CD4-positive, alpha-beta T cell treated with Interleukin-17A for 4 hours (primary cell): ENCODE measurements around the gene CEP112.
A peak's percentile ranks its signal among the peaks of the same experiment; 100 is the strongest.

Experiments used
- DNase-seq: peaks from one replicate; pipeline ENCODE4 v3.0.0-alpha.2; 2020; ENCODE audit warnings: mixed read lengths

The CEP112 gene

DNA sequence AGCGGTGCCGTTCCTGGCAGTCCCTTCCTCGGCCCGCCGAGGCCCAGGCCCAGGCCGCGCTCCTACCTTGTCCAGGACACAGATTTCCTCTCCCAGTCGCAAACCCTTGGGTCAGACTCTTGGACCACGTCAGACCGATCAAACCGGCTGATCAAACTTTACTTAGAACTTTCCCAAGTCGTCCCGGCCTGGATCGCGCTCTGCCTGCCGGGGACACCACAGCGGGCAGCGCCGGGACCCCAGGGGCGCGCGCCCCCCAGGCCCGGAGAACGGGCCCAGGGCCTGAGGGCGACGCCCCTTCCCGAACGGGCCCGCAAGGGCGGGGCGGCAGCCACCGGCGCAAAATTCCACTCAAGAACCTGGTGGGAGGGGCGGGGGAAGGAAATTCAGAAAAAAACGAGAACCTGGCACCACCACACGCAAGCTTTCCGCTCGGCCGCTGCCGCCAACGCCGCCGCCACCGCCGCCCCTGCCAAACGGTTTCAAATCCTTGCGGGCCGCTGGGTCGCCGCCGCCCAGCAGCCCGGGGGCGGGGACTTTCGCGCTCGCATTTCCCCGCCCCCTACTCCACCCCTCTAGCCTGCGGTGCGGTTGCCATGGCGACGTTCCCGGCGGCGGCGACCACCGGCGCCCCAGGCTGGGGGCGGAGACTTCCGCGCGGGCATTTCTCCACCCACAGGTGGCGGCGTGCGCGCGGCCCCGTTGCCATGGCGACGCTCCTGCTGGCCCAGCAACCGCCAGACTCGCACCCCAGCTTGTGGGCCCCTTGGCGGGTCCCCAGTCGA is at the start of gene CEP112:
Gene CEP112 (minus strand): TSS at position 541 of the 785 bp plus-strand sequence.
- DNase-seq: peak; percentile 95

DNA sequence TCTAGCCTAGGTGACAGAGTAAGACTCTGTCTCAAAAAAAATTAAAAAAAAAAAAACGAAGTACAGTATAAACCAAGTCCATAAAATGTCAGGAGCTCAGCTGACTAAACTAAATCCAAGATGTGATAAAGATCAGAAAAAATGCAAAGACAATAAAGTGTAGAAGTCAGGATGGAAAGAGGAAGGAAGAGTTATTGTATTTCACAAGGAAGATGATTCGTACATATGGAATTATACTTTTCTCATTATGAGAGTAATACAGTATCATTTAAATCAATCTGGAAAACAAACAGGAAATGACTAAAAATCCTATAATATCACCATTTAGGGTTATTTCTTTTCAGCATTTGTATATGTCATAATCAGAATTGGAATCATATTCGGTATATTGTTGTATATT is 48.7 kb upstream of the CEP112 start:
- no peak for DNase-seq

- no peak for DNase-seq
These were observed 48.1 kb upstream of the CEP112 start for GRCh38 chr17:66240013-66240412.

DNA sequence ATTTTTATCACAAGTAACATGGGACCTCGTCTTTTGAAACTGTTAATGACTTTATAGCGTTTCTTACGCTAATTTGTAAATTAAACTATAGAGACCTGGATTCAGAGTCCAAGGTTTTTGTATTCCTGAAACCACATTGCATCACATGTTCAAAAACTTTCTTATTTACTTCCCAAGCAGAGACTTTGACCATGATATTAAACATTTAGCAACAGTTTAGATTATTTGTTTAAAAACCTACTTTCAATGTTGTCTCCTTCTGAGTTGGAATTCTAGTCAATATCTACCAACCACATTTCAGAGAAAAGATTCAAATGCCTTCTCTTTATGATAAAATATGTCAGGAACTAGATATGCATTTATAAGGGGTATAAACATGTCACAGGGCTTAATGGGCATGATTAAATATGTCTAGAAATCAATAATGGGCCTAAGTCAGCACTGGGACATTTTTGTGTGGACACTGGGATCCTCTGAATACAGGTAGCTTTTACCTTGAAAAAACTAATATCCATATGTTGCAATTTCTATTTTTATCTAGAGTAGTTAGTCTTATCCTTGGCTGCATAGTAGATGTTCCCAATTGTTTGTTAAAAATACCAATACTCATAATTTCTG is 43.6 kb upstream of the CEP112 start:
- DNase-seq: no peak

GRCh38 chr17:66234611-66235010 is 42.7 kb upstream of the CEP112 start:
- DNase-seq: no peak

DNA sequence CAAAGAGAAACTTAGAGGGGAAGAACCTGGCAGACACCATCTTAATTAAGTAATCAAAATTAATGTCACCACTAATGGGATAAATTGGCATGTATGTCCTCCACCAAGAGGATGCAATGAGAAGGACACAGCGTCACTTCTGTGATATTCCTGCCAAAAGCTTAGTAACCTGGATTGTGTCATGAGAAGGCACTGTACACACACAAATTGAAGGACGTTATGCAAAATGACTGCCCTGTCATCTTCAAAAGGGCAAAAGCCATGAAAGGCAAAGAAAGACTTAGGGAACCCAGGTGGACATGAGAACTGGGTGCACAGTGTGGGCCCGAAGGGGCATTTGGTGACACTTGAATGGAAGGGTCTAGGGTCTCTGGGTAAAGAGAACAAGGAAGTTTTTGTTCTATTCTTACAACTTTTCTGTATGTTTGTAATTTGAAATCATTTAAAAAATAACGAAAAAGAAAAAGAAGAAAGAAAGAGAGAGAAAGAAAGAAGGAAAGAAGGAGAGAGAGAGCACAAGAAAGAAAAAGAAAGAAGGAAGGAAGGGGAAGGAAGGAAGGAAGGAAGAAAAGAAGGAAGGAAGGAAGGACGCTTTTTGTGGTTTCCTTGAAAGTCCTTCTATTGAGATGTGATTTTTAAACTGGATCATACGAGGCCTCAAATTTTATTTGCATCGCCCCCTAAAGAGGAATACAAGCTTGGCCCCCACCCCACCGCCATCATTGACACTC is 41.3 kb upstream of the CEP112 start:
- DNase-seq: no peak

DNA sequence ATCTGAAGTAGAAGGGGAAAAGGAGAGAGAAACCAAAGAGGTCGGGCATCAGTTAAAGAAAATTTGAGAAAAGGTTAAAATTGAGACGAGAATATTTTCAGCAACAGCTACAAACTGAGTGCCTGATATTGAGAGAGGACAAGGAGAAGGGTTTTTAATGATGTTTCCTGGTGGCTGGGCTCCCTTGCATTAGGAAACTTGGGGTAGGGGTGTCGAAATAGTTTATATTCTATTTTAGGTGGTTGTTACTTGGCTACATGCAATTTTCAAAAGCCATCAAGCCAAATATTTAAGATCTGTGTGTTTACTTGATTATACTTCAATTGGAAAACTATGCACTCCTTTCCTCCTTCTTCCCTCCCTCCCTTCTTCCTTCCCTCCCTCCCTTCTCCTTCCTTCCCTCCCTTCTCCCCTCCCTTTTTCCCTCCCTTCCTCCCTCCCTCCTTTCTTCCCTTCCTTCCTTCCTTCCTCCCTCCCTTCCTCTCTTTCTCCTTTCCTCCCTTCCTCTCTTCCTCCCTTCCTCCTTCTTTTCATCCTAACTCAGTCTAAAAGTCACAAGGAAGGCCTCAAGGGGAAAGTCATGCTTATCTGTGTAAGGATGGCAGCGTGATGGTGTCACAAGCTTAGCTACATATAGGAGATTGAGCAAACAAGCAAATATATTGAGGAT is 39.1 kb upstream of the CEP112 start:
- no peak for DNase-seq

DNA sequence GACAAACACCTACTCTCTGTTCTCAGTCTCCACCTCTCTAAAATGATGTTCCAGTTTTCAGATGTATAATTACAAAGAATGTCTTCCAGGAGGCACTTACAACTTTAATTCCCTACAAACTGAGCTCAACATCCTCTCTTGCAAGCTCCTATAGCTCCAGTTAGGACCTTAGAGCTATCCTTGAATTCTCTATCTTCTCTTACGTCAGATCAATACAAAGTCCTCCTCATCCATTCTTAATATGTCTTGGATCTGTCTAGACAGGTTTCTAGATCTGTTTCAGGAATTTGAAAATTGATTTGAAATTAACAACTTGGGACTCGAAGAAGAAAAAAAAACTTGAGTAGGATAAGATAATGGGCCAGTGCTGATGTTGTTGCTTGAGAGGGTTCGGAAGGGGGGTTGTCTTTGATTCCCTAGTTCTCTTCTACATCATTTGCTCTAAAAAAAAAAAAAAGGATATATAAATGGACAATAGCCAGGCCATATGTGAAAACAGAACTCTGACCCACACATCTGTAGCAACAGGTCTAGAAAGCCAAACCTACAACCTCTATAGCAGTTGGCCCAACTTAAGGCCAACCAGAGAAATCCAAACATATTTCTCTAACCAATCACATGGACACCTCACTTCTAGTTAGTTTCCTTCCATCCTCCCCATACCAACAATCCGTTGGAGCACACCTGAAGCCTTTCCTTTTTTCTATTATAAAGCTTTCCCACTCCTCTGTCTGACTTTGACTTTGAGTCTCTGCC is 38.0 kb upstream of the CEP112 start:
- DNase-seq: no peak

- DNase-seq: no peak
These were observed 37.2 kb upstream of the CEP112 start, which contains the start of gene APOH for GRCh38 chr17:66228887-66229782. Gene APOH, minus strand, starts transcription at chr17:66229415. Its CDS starts 36 bp downstream, at chr17:66229379.

DNA sequence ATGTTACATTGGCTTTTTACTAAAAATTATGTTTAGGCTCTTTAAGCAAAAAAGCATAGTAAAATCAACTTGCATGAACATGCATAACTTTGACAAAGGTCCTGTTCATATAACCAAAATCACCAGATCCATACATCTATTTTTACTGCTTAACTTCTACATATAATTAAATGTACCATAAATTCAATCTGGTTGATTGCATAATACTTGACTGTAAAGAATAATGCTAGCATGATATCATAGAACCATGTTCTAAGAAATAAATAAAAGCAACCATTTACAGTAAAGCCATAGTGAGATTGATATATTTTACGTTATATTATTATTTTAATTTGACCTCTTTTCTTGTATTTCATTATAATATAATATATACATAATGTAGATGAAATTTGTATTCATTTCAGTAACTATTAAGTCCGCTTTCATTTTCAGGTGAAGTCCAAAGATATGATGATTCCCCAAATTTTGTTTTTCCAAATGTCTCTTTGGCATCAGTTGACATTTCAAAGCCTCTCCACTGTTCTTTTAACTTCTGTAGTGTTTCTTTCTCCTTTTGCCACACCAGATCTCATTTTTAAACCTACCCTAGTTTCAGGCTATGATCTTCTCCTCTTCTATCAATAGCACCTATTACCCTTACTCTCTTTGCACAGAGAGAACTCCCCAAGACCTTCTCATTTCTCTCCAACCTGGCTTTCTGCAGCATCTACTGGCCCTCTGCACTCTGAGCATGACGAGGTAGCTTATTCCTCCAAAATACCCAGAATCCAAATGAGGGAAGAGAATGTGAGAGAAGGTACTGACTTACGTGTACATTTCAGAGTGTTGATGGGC is 35.5 kb upstream of the CEP112 start:
- DNase-seq: no peak

DNA sequence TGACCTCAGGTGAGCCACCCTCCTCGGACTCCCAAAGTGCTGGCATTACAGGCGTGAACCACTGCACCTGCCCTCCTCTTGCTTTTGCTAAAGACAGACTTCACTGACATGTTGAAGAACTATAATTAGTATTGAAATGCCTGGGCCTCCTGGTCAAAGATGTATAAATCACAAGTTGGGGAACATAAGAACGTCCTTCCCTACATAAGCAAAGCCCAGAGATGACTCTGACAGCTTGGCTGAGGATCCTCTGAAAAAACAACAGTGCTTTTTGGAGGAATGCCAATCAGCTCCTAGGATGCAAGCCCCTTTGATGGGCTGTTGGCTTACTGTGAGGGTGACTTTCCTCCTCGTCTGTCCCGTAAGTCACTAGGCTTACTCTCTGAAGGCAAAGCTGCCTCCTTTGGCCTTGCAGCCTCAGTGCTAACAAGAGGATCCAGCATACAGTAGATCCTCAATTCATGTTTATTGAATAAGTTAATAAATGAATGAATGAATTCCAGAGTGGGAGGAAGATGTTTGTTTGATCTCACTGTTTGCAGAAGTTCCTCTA is 30.9 kb upstream of the CEP112 start:
- DNase-seq: no peak

DNA sequence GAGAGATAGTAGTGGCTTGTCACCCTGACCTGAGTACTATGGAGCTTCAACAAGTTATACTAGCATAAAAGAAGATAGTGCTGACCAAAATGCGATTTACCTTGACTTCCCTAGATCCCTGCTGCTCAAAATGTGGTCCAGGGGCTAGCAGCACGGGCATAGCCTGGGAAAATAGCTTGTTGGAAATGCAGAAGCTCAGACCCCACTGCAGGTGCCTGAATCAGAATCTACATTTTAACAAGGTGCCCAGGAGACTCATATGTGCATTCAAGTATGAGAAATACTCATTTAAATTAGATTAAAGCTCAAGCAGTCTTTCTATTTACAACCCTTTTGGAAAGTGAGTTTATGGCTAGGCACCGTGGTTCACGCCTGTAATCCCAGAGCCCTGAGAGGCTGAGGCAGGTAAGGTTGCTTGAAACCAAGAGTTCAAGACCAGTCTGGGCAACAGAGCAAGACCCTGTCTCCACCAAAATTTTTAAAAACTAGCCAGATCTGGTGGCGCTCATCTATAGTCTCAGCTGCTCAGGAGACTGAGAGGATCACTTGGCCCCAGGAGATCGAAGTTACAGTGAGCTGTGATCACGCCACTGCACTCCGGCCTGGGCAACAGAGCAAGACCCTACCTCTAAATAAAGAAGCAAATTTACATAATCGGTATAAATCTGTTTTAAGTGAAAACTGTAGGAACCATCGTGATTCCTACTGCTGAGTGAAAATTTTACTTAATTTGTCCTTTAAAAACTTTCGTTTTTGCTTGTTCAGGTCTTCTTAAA is 30.0 kb upstream of the CEP112 start:
- no peak for DNase-seq

DNA sequence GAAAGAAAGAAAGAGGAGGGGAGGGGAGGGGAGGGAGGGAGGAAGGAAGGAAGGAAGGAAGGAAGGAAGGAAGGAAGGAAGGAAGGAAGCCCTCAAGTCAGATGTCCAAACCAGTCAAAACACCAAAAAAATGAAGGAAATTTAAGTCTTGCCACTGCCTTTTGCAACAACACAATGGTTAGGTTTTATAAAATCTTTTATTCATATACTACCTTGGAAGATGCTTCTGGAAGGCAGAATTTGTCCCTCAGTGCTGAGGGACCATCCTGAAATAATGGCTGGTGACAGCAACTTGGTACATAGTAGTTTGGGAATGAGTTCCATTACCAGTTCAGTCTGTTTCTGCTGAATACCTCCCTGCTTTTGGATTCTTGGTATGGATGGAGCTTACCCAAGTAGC is 29.4 kb upstream of the CEP112 start:
- DNase-seq: no peak

DNA sequence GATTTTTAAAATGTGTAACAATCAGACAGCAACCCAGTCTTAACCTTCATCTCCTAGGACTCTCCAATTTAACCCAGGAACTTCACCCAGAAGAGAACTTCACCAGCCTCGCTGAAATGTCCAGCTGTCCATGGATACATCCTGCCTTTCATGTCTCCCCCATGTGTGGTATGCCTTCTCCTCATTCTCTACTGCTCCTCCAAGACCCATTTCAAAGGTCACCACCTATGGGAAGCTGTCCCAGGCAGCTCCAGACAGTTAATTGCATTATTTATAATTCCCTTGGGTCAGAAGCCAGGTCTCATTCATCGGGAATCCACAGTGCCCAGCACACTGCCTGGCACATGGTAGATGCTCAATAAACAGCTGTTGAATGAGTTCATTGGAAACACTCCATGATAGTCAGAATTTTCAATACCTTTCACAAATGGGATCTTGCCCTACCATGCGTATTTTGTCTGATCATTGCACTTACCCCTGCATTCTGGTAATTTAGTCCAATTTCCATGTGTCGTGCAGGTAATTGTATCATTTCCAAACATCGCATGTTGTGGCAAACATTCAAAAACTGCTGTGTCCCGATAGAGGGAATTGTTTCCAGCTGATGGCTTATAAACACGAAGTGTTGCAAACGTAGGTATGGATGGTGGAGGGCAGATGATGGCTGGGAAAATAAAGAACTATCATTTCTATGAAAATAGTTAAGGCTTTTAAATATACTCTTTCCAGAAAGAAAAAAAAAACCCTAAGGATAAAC is 28.3 kb upstream of the CEP112 start:
- no peak for DNase-seq

DNA sequence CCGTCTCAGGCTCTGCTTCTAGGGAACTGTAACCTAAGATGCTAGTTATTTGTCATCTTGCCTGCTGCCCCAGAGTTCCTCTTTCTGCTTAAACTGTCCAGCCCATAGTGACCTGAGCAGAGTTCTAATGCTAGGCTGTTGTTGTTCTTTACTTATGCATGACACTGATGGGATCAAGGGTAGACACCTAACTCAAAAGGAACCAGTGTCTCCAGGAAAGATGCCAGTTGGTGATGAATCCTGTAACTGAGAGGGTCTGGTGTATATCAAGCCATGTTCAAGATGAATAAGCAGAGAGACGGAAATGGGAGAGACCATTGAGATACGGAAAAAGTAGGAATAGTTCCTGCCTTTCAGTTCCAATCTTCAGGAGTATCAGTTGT is 23.6 kb upstream of the CEP112 start:
- DNase-seq: no peak

DNA sequence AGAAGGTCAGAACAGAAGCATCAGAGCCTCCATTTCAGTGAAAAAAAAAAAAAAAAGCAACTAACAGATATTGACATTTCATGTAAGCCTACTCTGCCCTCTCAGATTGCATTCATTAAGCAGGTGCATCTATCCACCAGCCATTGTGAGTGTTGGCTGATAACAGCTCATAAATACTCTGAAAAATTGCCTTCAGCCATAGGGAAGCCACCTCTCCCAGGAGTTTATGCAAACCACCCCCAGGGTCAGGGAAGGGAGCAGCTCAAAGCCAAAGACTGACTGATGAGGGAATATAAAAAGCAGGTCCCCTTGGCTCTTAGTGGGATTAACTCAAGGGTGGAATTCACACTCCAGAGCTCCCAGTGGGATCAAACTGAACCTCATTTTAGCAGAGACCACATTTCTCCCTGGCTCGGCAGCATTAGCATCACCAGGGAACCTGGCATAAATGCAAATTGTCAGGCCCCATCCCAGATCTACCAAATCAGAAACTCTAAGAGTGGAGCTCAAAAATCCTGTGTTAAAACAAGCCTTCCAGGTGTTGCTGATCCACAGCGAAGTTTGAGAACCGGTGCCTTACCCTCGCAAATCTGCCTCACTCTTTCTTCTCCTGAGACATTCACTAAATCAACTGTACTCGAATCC is 23.1 kb upstream of the CEP112 start:
- DNase-seq: no peak

- DNase-seq: no peak
These were observed 19.3 kb upstream of the CEP112 start for GRCh38 chr17:66211047-66211810.
